ENCODE data around the gene C19orf38.

The C19orf38 gene

DNA sequence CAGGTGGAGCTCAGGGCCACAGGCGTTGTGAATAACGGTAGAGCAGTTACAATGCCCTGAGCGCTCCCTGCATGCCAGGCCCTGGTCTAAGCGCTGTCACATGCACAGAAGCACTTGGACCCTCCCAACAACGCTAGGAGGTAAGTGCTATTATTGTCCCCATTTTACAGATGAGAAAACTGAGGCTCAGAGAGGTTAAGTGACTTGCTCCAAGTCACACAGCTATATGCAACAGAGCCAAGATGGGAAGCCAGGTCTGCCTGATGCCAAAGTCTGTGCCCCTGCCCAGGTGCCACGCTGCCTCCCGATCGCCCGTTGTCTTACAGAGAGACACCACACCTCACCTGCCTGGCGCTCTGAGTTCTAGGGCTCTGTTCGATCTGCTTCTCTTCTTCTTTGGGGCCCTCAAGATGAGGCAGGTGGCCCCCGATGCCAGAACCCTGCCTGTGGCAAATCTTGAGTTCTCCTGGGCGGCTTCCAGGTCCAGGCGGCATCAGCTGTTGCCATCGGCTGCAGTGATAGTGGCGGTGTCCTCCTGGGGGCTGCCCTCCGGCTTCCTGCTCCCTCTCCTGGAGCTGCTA lies 60.3 kb downstream of the C19orf38 start:
- TF ChIP-seq ZFP30 (CRISPR knock-in tag; IDR thresholded peaks at IDR 0.05) (no peak), BACH2 (CRISPR knock-in tag; IDR thresholded peaks at IDR 0.05; ENCODE audit: borderline replicate concordance) (no peak), CSDC2 (CRISPR knock-in tag; IDR thresholded peaks at IDR 0.05) (no peak)
- TF ChIP-seq, protein P1, sequence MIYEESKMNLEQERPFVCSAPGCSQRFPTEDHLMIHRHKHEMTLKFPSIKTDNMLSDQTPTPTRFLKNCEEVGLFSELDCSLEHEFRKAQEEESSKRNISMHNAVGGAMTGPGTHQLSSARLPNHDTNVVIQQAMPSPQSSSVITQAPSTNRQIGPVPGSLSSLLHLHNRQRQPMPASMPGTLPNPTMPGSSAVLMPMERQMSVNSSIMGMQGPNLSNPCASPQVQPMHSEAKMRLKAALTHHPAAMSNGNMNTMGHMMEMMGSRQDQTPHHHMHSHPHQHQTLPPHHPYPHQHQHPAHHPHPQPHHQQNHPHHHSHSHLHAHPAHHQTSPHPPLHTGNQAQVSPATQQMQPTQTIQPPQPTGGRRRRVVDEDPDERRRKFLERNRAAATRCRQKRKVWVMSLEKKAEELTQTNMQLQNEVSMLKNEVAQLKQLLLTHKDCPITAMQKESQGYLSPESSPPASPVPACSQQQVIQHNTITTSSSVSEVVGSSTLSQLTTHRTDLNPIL (CRISPR knock-in tag; IDR thresholded peaks at IDR 0.05; ENCODE audit: low read depth) = no peak
- ATAC-seq = no peak

DNA sequence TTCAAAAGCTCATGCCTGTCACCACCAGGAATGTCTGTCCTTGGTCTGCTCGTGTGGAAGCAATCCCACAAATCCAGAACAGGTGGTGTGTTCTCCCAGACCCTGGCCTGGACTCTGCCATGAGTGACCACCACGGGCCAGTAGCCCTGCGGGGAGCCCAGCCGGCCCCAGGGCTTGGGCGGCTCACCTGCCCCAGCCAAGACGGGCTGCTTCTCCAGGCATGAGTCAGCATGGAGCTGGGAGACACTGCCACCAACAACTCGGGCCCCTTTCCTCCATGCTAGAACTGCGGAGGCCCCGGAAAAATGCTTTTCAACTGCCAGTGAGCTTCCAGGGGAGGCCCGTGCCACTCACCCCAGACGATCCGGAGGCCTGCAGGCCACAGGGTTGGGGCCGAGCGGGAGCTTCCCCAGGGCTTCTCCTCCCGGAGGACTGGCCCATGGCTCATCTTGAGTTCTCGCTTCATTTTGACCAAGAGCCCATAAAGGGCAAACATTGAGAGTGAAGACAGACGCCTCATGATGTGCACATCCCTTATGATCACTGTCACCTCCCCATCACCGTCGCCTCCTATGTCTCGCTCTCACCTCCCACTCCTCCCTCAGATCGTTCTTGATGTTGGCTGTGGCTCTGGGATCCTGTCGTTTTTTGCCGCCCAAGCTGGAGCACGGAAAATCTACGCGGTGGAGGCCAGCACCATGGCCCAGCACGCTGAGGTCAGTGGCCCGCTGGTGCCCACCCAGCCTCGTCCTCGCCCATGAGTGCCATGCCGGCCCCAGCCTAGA lies 63.6 kb downstream of the C19orf38 start:
- no peak for ATAC-seq

DNA sequence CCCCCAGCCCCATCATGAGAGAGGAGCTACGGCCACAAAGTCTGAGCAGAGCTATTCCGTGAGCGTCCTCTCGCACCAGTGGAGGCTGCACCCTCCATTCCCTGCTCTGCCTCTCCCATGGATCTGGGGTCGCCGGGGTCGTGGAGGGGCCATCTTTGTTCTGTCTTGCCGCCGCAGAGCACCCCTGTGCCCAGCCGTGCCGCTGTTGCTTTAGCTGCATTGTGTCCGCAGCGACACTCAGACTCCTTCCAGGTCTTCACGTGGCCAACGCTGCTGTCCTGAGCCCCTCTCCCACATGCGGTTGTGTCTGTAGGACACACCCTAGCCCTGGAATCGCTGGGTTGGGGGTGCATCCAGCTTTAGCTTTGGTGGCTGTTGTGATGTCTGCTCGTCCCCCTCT lies 64.4 kb downstream of the C19orf38 start:
- TF ChIP-seq, protein P2, sequence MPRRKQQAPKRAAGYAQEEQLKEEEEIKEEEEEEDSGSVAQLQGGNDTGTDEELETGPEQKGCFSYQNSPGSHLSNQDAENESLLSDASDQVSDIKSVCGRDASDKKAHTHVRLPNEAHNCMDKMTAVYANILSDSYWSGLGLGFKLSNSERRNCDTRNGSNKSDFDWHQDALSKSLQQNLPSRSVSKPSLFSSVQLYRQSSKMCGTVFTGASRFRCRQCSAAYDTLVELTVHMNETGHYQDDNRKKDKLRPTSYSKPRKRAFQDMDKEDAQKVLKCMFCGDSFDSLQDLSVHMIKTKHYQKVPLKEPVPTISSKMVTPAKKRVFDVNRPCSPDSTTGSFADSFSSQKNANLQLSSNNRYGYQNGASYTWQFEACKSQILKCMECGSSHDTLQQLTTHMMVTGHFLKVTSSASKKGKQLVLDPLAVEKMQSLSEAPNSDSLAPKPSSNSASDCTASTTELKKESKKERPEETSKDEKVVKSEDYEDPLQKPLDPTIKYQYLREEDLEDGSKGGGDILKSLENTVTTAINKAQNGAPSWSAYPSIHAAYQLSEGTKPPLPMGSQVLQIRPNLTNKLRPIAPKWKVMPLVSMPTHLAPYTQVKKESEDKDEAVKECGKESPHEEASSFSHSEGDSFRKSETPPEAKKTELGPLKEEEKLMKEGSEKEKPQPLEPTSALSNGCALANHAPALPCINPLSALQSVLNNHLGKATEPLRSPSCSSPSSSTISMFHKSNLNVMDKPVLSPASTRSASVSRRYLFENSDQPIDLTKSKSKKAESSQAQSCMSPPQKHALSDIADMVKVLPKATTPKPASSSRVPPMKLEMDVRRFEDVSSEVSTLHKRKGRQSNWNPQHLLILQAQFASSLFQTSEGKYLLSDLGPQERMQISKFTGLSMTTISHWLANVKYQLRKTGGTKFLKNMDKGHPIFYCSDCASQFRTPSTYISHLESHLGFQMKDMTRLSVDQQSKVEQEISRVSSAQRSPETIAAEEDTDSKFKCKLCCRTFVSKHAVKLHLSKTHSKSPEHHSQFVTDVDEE (CRISPR knock-in tag; IDR thresholded peaks at IDR 0.05) = no peak
- TF ChIP-seq, protein P3, sequence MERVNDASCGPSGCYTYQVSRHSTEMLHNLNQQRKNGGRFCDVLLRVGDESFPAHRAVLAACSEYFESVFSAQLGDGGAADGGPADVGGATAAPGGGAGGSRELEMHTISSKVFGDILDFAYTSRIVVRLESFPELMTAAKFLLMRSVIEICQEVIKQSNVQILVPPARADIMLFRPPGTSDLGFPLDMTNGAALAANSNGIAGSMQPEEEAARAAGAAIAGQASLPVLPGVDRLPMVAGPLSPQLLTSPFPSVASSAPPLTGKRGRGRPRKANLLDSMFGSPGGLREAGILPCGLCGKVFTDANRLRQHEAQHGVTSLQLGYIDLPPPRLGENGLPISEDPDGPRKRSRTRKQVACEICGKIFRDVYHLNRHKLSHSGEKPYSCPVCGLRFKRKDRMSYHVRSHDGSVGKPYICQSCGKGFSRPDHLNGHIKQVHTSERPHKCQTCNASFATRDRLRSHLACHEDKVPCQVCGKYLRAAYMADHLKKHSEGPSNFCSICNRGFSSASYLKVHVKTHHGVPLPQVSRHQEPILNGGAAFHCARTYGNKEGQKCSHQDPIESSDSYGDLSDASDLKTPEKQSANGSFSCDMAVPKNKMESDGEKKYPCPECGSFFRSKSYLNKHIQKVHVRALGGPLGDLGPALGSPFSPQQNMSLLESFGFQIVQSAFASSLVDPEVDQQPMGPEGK (CRISPR knock-in tag; IDR thresholded peaks at IDR 0.05; ENCODE audit: borderline replicate concordance) = no peak
- TF ChIP-seq RARB (CRISPR knock-in tag; IDR thresholded peaks at IDR 0.05) = no peak
- TF ChIP-seq ARNTL (CRISPR knock-in tag; IDR thresholded peaks at IDR 0.05; ENCODE audit: borderline replicate concordance, low read depth) = no peak
- no peak for TF ChIP-seq ISL1 (CRISPR knock-in tag; IDR thresholded peaks at IDR 0.05)
- TF ChIP-seq ZFP30 (CRISPR knock-in tag; IDR thresholded peaks at IDR 0.05) = no peak
- TF ChIP-seq GLIS3 (CRISPR knock-in tag; IDR thresholded peaks at IDR 0.05) = no peak
- TF ChIP-seq CSDC2 (CRISPR knock-in tag; IDR thresholded peaks at IDR 0.05) = no peak
- TF ChIP-seq, protein P4, sequence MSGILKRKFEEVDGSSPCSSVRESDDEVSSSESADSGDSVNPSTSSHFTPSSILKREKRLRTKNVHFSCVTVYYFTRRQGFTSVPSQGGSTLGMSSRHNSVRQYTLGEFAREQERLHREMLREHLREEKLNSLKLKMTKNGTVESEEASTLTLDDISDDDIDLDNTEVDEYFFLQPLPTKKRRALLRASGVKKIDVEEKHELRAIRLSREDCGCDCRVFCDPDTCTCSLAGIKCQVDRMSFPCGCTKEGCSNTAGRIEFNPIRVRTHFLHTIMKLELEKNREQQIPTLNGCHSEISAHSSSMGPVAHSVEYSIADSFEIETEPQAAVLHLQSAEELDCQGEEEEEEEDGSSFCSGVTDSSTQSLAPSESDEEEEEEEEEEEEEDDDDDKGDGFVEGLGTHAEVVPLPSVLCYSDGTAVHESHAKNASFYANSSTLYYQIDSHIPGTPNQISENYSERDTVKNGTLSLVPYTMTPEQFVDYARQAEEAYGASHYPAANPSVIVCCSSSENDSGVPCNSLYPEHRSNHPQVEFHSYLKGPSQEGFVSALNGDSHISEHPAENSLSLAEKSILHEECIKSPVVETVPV (CRISPR knock-in tag; IDR thresholded peaks at IDR 0.05) = no peak
- no peak for ATAC-seq

More for the DNA sequence above, 63.6 kb downstream of the C19orf38 start:
- TF ChIP-seq ZNF70 (CRISPR knock-in tag; IDR thresholded peaks at IDR 0.05) (no peak), SNAI2 (CRISPR knock-in tag; IDR thresholded peaks at IDR 0.05) (no peak), ZFP3 (CRISPR knock-in tag; IDR thresholded peaks at IDR 0.05) (no peak), ZFP30 (CRISPR knock-in tag; IDR thresholded peaks at IDR 0.05) (no peak), ZNF565 (CRISPR knock-in tag; conservative IDR thresholded peaks at IDR 0.05; ENCODE audit: low read depth) (no peak), ZNF8 (CRISPR knock-in tag; IDR thresholded peaks at IDR 0.05) (no peak), RARB (CRISPR knock-in tag; IDR thresholded peaks at IDR 0.05) (no peak), ESRRG (CRISPR knock-in tag; IDR thresholded peaks at IDR 0.05) (no peak), OSR1 (CRISPR knock-in tag; IDR thresholded peaks at IDR 0.05) (no peak), CSDC2 (CRISPR knock-in tag; IDR thresholded peaks at IDR 0.05) (no peak), ARNTL (CRISPR knock-in tag; IDR thresholded peaks at IDR 0.05; ENCODE audit: borderline replicate concordance, low read depth) (no peak), GLIS3 (CRISPR knock-in tag; IDR thresholded peaks at IDR 0.05) (no peak), ZC3H10 (CRISPR knock-in tag; IDR thresholded peaks at IDR 0.05) (no peak)
- TF ChIP-seq, protein P1 (CRISPR knock-in tag; IDR thresholded peaks at IDR 0.05; ENCODE audit: low read depth) = no peak
- TF ChIP-seq, protein P3 (CRISPR knock-in tag; IDR thresholded peaks at IDR 0.05; ENCODE audit: borderline replicate concordance) = no peak
- TF ChIP-seq, protein P2 (CRISPR knock-in tag; IDR thresholded peaks at IDR 0.05) = no peak

All from SK-N-SH treated with all-trans-retinoic acid at 6 μM for 48 hours (cell line).